Prostate gland (tissue), 2 donors: ENCODE results near the gene AMHR2. TPM values are rescaled to one million over a fixed set of nuclear protein-coding genes. Genes with fewer than 3 reads are reported as not detected.

Source experiments
- DNase-seq: peaks from one replicate; pipeline ENCODE4 v3.0.0-alpha.2; 2019; ENCODE audit warnings: low spot score
- H3K27ac ChIP-seq, 2 donors: fragments of 200-600 bp; sonication (generic); 2 replicates each; pipeline ENCODE4 v1.5.1; 2017 to 2019
- H3K27me3 ChIP-seq: fragments of 200-600 bp; sonication (generic); replicated peaks from 2 replicates; pipeline ENCODE4 v1.5.1; 2019; ENCODE audit not compliant: insufficient read depth
- H3K36me3 ChIP-seq, 2 donors: fragments of 200-600 bp; sonication (generic); 1 replicate in 1 of 2; 2 replicates in 1 of 2; pipeline versions ENCODE4 v1.5.1 to v1.8.1; 2017 to 2019
- H3K4me1 ChIP-seq: fragments of 200-600 bp; sonication (generic); replicated peaks from 2 replicates; pipeline ENCODE4 v1.5.1; 2019
- H3K4me3 ChIP-seq, 2 donors: fragments of 200-600 bp; sonication (generic); 2 replicates each; pipeline ENCODE4 v1.5.1; 2017 to 2019
- H3K9me3 ChIP-seq: fragments of 200-600 bp; sonication (generic); 2 replicates; pipeline ENCODE4 v1.5.1; 2017
- CTCF ChIP-seq, 4 experiments: fragments of 200-600 bp in 2 of 4; fragments of 450-650 bp in 2 of 4; sonication (generic) in 2 of 4; IDR thresholded peaks; 1 replicate in 3 of 4; 2 replicates in 1 of 4; pipeline ENCODE4 v1.5.1; 2016 to 2019; ENCODE audit warnings: antibody characterized with exemption in 4 of 4, mild to moderate bottlenecking in 2 of 4, moderate library complexity in 2 of 4
- POLR2A ChIP-seq: fragments of 450-650 bp; IDR thresholded peaks from one replicate; pipeline ENCODE4 v1.6.1; 2016; ENCODE audit warnings: antibody characterized with exemption, mild to moderate bottlenecking
- POLR2AphosphoS5 ChIP-seq: sonication (generic); formaldehyde crosslinking; IDR thresholded peaks from one replicate; pipeline ENCODE4 v1.6.1; 2017; ENCODE audit warnings: antibody characterized with exemption
- WGBS: methylation state at CpG from one replicate; pipeline ENCODE4 v1.1.5; 2018; 5-methylcytosine and 5-hydroxymethylcytosine counted together
- intact Hi-C: fragments of 100-400 bp; cut with DNase I; formaldehyde crosslinking; loops from one replicate; pipeline ENCODE4 v1.14.2; 2022
- total RNA-seq, 2 donors: library from RNA; depleted of rRNA; stranded (reverse); fragments of >200 nt; gene quantifications; one replicate each; pipeline ENCODE4 v1.1.0, GENCODE V29; 2016

The AMHR2 gene
- total RNA-seq, 2 donors from 2014 or later: 44.5 TPM; not detected in 1

- Histone ChIP-seq H3K4me1 (peaks cover 17% of the 10 kb centered on the region), H3K27ac (peak overlapping the region; percentile 98 to 100), H3K36me3 (peaks cover 7 to 16% of the 10 kb centered on the region in 2 donors), H3K27me3 (no peaks in the 10 kb centered on the region), H3K9me3 (no peaks in the 10 kb centered on the region), H3K4me3 (peak overlapping the region; percentile 79 to 80)
- intact Hi-C loops: no loop called here
- TF ChIP-seq POLR2A: peak; percentile 95
- TF ChIP-seq CTCF (IDR thresholded peaks at IDR 0.05): peak in 1 of 4 experiments; percentile 39
- TF ChIP-seq POLR2AphosphoS5: peak; percentile 92
- DNase-seq: peak; percentile 100
- under 1% methylated on average over 29 of the region's 29 CpGs for WGBS
These were observed 44.1 kb upstream of the AMHR2 start for GRCh38 chr12:53379389-53380103.

- H3K4me1 ChIP-seq: peaks cover 17% of the 10 kb centered on the region
- H3K27ac ChIP-seq: peak within 1 kb of the TSS; percentile 98 to 100
- peaks cover 7 to 16% of the 10 kb centered on the region in 2 donors for H3K36me3 ChIP-seq
- H3K27me3 ChIP-seq: no peaks in the 10 kb centered on the region
- WGBS: under 1% methylated on average over 40 of the region's 71 CpGs
- H3K4me3 ChIP-seq: peak within 1 kb of the TSS; percentile 79 to 80
- intact Hi-C loops: no loop called here
- H3K9me3 ChIP-seq: no peaks in the 10 kb centered on the region
- TF ChIP-seq CTCF (IDR thresholded peaks at IDR 0.05) (peak in 1 of 4 experiments; percentile 6), POLR2A (peak; percentile 30), POLR2AphosphoS5 (no peak)
- peak; percentile 90 for DNase-seq
These were observed 43.4 kb upstream of the AMHR2 start, which contains the start of gene SP1 for GRCh38 chr12:53380104-53380793. SP1 (plus strand) TSS chr12:53380176; CDS start chr12:53380292, 116 bp downstream.

GRCh38 chr12:53380794-53381730 is 42.6 kb upstream of the AMHR2 start:
- TF ChIP-seq CTCF (IDR thresholded peaks at IDR 0.05) (no peak), POLR2AphosphoS5 (no peak), POLR2A (no peak)
- intact Hi-C loops: no loop called here
- H3K4me1 ChIP-seq: peaks cover 17% of the 10 kb centered on the region

GRCh38 chr12:53381731-53382630 is 41.7 kb upstream of the AMHR2 start:
- intact Hi-C loops: no loop called here
- H3K4me1 ChIP-seq: peaks cover 17% of the 10 kb centered on the region
- TF ChIP-seq CTCF (IDR thresholded peaks at IDR 0.05): peak in 3 of 4 experiments; percentile 34 to 55 (median 34)
- TF ChIP-seq POLR2A: no peak
- TF ChIP-seq POLR2AphosphoS5: peak; percentile 9

More at GRCh38 chr12:53380794-53381730, 42.6 kb upstream of the AMHR2 start:
- H3K27me3 ChIP-seq: no peaks in the 10 kb centered on the region
- H3K27ac ChIP-seq: peak overlapping the region; percentile 98 to 100
- 11% methylated on average over 21 of the region's 21 CpGs for WGBS
- DNase-seq: no peak
- no peaks in the 10 kb centered on the region for H3K9me3 ChIP-seq
- peak overlapping the region; percentile 79 to 80 for H3K4me3 ChIP-seq
- H3K36me3 ChIP-seq: peaks cover 7 to 16% of the 10 kb centered on the region in 2 donors

More at GRCh38 chr12:53381731-53382630, 41.7 kb upstream of the AMHR2 start:
- Histone ChIP-seq H3K9me3 (no peaks in the 10 kb centered on the region), H3K27ac (peak overlapping the region; percentile 98 to 100), H3K36me3 (peaks cover 7 to 16% of the 10 kb centered on the region in 2 donors), H3K27me3 (no peaks in the 10 kb centered on the region), H3K4me3 (peak overlapping the region in 1 of 2 donors; percentile 80)
- peak; percentile 54 for DNase-seq
- 21% methylated on average over 9 of the region's 9 CpGs for WGBS
